ENCODE data around the gene OR6Y1. TPM values are rescaled to one million over a fixed set of nuclear protein-coding genes. Genes with fewer than 3 reads are reported as not detected.

The OR6Y1 gene, protein sequence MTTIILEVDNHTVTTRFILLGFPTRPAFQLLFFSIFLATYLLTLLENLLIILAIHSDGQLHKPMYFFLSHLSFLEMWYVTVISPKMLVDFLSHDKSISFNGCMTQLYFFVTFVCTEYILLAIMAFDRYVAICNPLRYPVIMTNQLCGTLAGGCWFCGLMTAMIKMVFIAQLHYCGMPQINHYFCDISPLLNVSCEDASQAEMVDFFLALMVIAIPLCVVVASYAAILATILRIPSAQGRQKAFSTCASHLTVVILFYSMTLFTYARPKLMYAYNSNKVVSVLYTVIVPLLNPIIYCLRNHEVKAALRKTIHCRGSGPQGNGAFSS
- not detected for total RNA-seq
- long read RNA-seq, result 0 reads

DNA sequence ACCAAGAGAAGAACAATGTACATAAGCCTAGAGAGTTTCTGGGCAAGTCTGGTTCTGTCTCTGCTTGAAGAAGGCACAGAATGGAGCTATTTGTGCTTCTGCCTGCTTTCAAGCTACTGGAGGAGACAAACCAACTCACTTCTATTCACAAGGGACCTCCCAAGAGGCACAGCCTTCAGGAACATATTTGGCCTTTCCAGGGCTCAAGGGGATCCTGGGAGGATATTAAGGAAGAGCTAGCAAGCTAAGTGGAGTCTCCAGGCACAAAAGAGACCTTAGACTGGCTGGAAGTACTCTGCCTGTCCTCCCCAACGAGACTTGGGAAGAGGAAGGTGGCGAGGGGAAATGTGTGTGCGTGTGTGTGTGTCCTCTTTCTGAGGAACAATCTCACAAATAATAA is at the start of gene OR6Y1:
Gene OR6Y1 (minus strand): TSS at position 54 of the 400 bp plus-strand sequence. CDS start 6,300 bp downstream, outside the sequence.
- DNase-seq (ENCODE audit: low spot score), result no peak
- intact Hi-C loops (cut with DNase I), result no loop called here

DNA sequence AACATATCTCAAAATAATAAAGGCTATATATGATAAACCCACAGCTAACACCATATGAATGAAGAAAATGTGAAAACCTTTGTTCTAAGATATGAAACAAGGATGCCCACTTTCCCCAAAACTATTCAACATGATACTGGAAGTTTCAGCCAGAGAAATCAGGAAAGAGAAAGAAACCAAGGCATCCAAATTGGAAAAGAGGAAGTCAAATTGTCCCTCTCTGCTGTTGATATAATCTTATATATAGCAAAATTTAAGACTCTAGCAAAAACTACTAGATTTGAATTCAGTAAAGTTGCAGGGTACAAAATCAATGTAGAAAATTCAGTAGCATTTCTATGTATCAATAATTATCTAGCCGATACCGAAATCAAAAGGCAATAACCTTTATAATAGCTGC is 46.5 kb upstream of the OR6Y1 start:
- intact Hi-C loops (cut with DNase I), result no loop called here
- no peak for DNase-seq (ENCODE audit: low spot score)

DNA sequence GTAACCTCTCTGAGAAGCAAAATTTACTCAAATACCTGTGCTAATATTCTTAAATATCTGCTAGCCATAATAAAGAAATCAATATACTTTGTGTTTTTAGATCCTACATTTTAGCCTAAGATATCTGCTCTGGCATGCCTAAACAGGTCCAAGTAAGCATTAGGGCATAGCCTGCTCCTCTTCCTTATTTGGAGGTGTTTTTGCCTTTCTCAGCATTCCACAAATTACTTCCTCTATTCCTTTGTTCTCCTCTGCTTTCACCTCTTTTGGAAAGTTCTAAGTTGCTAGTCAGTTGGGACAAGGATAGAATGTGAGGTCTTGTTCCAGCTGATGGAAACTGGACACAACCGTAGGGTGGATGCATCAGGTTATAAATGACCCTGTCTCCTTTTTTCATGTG is 32.7 kb upstream of the OR6Y1 start:
- intact Hi-C loops (cut with DNase I), result no loop called here
- DNase-seq (ENCODE audit: low spot score), result no peak

DNA sequence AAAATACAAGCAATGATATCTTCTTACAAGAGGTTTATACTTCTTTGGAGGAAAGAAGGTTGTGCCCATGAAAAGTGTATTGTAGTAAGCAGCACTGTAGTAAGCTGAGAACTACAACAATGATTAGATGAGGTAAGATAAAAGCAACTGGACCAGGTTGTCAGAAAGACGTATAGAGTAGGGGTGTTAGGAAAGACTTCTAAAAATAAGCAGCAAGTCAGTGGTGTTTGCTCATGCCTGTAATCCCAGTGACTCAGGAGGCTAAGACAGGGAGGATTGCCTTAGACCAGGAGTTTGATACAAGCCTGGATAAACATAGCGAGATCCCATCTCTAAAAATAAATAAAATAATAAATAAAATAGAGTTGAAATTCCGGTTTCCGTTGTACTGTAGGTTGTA is 29.8 kb upstream of the OR6Y1 start:
- no peak for DNase-seq (ENCODE audit: low spot score)
- intact Hi-C loops (cut with DNase I), result no loop called here

DNA sequence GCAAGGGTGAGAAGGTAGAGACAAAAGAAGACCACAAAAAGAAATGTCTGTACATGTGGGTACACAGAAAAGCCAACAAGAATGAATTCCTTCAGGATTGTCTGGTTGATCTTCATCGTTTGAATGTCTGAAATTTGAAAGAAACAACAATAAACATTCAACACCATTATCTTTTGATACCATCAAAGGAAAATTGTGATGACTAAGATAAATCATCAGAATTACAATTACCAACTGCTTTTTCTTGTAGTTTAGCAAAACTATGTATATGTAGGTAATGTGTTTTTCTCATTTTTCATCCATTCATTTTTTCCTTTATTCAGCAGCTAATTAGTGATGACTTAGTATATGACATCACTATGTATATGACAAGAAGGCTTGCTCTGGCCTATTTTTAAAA is 25.5 kb upstream of the OR6Y1 start, which contains the start of gene OR10X1:
Gene OR10X1 (minus strand): TSS at position 167 of the 400 bp plus-strand sequence. CDS start 0 bp downstream, at position 167.
- intact Hi-C loops (cut with DNase I), result no loop called here
- DNase-seq (ENCODE audit: low spot score), result no peak

DNA sequence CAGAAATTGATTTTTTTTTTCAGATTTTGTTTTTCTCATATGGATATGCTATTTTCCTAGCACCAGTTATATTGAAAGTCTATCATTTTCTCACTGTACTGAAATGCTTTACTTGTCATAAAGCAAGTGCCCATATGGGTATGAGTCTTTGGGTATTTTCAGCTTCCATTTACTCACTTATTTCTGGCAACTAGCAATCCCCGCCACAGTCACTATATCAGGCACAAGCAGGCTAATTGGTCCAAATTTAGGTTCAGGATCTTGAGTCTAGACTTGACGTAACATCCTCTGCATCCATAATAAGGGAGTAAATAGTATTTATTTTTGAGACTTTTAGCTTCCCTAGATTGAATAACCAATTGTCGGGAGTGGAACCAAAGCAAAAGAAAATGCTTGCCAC is 23.4 kb upstream of the OR6Y1 start:
- no peak for DNase-seq (ENCODE audit: low spot score)
- intact Hi-C loops (cut with DNase I), result no loop called here

DNA sequence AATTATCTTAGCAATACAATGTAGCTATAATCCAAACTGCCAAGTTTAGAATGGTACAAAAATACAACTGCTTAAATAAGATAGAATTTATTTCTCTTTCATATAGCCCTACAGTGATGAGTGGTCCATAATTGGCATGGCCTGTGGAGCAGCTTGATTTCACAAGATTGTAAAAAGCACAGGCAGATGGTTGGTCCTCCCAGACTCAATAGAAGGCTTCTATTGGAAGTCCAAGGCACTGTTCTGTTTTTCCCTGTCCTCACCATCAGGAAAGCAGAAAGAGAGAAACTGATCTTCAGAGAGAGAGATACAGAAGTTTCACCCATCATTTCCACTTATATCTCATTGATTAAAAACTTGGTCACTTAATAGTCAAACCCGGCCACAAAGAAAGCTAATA is 18.0 kb upstream of the OR6Y1 start:
- intact Hi-C loops (cut with DNase I), result no loop called here

DNA sequence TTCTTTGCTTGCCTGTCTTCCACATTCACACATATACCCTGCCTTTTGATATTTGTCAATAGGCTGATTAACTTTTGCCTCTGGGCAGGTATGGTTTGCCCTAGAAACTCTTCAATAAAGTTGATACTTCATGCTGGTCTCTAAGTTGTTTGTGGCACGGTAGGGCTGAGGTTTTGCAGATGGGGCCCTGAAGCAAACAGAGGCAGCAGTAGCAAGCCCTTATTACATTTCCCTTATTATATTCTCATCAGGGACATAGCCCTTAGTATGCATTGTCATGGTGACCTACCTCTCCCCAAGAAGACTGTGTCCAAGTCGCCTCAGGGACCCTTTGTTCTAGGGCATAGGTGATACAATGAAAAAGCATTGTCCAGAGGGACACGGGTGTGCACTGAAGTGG is 16.3 kb upstream of the OR6Y1 start, which contains the start of gene OR6P1:
Gene OR6P1 (minus strand): TSS at position 101 of the 400 bp plus-strand sequence. CDS start 6,976 bp downstream, outside the sequence.
- DNase-seq (ENCODE audit: low spot score), result no peak
- intact Hi-C loops (cut with DNase I), result no loop called here

More for the DNA sequence above, 18.0 kb upstream of the OR6Y1 start:
- no peak for DNase-seq (ENCODE audit: low spot score)

DNA sequence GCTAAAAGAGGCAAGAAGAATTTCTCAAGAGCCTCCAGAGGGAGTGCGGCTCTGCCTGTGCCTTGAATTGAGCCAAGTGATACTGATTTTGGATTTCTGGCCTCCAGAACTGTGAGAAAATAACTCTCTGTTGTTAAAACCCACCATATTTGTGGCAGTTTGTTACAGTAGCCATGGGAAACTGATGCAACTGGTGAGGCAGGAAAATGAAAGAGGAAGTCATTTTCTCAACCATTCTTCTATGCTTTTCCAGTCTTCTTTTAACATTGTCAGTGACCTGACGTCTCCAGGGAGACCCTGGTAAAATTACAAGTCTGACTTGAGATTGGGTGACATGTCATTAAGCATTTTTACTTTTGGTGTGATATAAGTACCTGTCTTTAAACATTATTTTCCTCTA is 10.4 kb upstream of the OR6Y1 start:
- intact Hi-C loops (cut with DNase I), result no loop called here
- DNase-seq (ENCODE audit: low spot score), result no peak

DNA sequence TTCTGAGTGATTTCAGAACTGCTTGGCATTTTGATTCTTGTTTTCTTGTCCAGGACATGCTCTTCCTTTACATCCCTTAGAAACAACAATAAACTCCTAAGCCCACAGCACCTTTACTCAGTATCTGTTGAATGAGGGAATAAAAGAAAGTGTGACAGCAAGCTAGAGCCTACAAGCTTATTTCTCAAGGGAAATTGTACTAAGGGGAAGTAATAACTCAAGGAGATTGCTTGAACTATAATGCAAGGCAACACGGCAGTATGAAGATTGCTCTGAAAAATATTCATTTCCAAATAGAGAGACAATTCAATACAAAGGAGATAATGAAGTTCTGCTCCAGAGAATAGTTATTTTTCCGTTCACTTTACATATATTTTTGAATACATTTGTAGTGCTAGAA is 9.6 kb upstream of the OR6Y1 start:
- DNase-seq (ENCODE audit: low spot score), result no peak
- intact Hi-C loops (cut with DNase I), result no loop called here

DNA sequence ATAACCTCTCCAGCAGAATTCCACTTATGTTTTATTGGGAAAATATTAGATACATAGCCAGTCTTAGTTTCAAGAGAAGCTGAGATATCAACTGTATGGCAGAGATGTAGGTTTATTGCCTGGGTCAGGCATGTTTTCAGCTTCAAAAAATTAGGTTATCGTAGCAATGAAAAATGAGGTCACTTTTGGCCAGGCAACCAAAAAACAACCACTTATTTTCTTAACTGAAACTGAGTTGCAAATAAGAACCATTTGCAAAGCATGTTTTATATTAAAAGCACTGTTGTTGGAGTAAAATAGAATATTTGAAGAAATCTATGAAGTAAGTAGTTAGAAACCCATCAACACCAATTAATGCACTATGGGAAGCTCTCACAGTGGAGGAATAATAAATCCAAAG is 5.5 kb upstream of the OR6Y1 start:
- intact Hi-C loops (cut with DNase I), result no loop called here
- no peak for DNase-seq (ENCODE audit: low spot score)

DNA sequence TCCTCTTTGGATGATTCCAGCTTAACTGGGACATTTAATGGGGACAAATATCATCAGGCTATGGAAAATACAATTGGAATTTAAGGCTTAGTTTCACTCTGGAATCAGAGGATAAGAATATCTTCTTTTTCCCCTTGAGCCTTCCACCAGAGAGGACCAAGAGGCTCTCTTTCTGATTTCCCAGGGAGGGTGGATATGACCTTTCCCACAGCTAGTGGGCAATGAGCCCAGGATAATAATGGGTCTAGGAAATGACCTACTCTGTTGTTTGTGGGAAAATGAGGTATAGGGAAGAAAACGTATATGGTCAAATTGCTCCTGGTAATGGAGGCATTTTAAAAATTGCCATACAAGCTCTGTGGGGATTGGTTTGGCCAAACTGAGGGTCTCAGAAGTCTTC is 1.9 kb downstream of the OR6Y1 start:
- DNase-seq (ENCODE audit: low spot score), result no peak
- intact Hi-C loops (cut with DNase I), result no loop called here

DNA sequence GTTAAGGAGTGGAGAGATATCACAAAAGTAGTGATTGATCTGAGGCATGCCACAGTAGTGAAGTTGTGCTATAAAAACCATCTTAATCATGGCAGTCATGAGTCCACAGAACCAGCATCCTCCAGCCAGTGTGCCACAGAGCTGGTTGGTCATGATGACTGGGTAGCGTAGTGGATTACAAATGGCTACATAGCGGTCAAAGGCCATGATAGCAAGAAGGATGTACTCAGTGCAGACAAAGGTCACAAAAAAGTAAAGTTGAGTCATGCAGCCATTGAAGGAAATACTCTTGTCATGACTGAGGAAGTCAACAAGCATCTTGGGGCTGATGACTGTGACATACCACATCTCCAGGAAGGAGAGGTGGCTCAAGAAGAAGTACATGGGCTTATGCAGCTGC is 6.7 kb downstream of the OR6Y1 start:
- intact Hi-C loops (cut with DNase I), result no loop called here
- no peak for DNase-seq (ENCODE audit: low spot score)

DNA sequence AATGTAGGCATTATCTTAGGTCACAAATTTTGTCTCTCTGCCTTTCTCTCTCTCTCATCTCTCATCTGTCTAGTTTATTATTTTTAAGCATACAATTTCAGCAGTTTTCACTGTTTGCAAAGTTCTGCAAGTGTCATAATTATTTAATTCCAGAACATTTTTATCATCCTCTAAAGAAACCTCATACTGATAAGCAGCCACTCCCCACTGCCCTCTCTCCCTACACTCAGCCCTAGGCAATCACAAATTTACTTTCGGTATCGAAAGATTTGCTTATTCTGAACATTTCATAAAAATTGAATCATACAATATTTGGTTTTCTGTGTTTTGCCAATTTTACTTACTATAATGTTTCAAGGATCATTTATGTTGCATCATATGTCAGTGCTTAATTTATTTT is 16.6 kb downstream of the OR6Y1 start:
- no peak for DNase-seq (ENCODE audit: low spot score)
- intact Hi-C loops (cut with DNase I), result no loop called here

DNA sequence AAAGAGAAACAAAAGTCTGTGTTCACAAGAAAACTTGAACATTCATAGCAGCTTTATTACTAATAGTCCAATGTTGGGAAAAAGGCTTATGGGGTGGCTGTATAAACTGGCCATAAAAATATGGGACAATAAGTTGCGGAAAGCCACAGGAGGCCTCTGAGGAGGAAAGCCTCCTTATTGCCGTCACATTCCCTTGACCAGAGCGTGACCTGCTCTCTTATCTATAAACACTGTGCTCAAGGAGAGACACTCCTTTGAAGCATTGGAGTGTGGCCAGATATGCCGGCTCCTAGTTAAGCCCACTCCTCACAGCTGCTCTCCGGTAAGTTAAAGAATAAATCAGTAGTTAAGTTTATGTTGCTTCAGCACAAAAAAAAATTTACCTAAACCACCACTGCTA is 19.7 kb downstream of the OR6Y1 start:
- intact Hi-C loops (cut with DNase I), result no loop called here
- DNase-seq (ENCODE audit: low spot score), result no peak

DNA sequence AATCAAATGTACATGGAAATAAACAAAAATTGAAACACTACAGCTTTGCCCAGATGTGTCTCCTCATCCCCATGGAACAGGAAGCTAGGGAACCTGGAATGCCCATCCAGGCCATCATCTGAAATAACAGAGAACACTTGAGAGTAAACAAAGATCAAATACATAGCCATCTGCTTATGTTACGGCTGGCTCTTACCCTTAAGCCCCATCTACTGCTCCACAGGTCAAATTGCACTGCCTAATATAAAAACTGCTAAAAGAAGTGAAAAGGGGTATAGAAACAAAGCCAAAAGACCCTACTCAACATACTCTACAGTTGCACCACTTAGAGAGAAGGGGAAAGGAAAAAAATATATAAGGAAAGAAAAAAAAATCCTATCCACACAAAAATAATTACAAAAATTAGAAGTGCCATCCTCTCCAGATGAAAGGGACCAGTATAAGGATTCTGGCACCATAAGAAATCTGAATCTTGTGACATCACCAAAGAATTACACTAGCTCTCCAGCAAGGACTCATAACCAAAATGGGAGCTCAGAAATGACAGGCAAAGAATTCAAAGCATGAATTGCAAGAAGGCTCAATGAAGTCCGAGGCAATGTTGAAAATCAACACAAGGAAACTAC is 26.9 kb downstream of the OR6Y1 start:
- no peak for DNase-seq (ENCODE audit: low spot score)
- intact Hi-C loops (cut with DNase I), result no loop called here

DNA sequence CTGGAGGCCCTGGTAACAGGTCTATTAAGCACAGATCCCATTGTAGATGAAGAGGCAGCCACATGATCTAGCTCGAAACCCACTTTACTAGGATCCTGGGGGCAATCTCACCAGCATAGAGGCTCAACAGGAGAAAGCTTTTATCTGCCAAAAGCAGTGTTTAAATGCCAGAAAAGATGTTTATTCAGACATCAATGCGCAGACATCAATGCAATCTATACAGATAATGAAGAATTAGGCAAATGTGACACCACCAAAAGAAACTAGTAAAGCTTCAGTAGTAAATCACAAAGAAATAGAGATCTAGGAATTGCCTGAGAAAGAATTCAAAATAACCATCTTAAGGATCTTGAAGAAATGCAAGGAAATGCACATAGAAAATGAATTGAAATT is 32.5 kb downstream of the OR6Y1 start:
- intact Hi-C loops (cut with DNase I), result no loop called here
- no peak for DNase-seq (ENCODE audit: low spot score)

DNA sequence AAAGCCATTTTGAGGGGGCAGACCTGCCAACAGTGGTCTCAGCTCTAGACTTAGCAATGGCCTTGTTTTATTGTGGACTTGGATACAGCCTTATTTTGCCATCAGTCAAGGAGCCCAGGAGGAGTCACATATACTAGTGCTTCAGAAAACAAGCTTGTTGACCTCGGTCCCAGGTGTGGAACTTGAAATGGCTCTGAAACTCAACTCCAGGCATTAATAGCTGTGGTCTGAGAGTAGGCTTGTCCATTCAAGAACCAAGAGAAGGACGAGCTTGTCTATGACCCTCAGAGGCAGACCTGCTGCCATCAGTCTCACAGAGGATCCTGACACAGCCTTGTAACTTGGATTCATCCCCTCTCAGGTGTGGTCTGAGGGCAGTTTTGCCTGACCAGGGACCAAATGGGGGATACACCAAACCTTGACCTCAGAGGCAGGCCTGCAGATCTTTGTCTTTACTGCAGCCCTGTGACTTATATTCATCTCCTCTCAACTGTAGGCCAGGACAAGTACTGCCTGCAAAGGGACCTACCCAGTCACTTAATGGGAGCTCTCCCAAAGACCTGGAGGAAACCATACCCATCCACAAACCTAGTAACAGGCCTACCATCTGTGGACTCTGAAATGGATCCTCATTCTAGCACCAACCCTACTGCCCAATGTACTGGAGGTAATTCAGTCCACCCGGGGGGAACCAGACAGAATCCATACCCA is 33.1 kb downstream of the OR6Y1 start:
- intact Hi-C loops (cut with DNase I), result no loop called here
- DNase-seq (ENCODE audit: low spot score), result no peak

DNA sequence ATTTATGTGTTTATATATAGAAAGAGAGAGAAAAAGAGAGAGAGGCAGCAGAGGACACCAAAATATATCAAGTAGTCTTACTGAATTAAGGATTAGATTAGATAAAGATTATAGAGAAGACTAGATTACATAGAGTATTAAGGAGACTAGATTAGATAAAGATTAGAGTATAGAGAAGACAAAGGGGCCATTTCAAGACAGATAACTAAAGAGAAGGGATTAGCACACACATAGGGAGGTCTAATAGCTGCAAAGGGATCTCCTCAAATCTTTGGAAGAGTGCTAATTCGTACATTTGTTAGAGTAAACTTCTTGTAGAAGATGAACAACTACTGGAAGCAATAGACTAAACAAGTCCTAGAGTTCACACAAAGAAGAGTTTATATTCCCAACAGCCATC is 34.2 kb downstream of the OR6Y1 start:
- DNase-seq (ENCODE audit: low spot score), result no peak
- intact Hi-C loops (cut with DNase I), result no loop called here

DNA sequence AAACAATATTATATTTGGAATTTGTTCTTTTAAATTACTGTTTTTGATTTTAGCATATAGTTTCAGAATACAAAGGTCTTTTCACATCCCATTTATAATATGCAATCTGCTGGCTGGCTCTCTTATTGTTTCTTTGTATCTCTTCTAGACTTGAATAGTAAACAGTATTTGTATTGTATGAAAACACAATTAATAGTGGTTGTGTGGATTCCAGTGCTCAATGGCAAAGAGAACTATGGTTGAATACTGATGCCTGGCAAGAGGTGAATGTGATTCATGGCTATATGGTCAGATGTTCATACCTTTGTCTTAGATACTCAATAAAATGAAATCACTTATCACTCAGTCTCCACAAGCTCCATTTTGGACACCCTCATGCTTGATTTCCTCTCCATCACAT is 37.2 kb downstream of the OR6Y1 start:
- no peak for DNase-seq (ENCODE audit: low spot score)
- intact Hi-C loops (cut with DNase I), result no loop called here

Measured in cardiac septum (tissue), 1 donor.